Astrocyte (in vitro differentiated cells and primary cell): ENCODE data around the gene RNF111. TPM values are rescaled to one million over a fixed set of nuclear protein-coding genes. Genes with fewer than 3 reads are reported as not detected.

Experiments used
- DNase-seq: peaks from one replicate; pipeline ENCODE4 v3.0.0-alpha.2; 2010; ENCODE audit warnings: low read depth
- FAIRE-seq: peaks from 2 replicates; lab custom pipeline; 2011; peaks lifted over from hg19 to GRCh38; lab: Jason Lieb, UNC
- H2AFZ ChIP-seq: 2 replicates; pipeline ENCODE4 v1.6.0; 2012; ENCODE audit warnings: low read depth, low read length, inconsistent platforms
- H3K27ac ChIP-seq: 2 replicates; pipeline ENCODE4 v1.5.1; 2011; ENCODE audit warnings: low read depth, low read length, inconsistent platforms
- H3K27me3 ChIP-seq: 2 replicates; pipeline ENCODE4 v1.6.0; 2011; ENCODE audit warnings: low read length, inconsistent platforms; ENCODE audit not compliant: insufficient read depth
- H3K36me3 ChIP-seq: 2 replicates; pipeline ENCODE4 v1.5.1; 2011; ENCODE audit warnings: low read length, inconsistent platforms; ENCODE audit not compliant: insufficient read depth
- H3K4me1 ChIP-seq: 2 replicates; pipeline ENCODE4 v1.5.1; 2011; ENCODE audit warnings: low read length, inconsistent platforms; ENCODE audit not compliant: insufficient read depth
- H3K4me2 ChIP-seq: 2 replicates; pipeline ENCODE4 v1.6.0; 2012; ENCODE audit warnings: low read length, inconsistent platforms
- H3K4me3 ChIP-seq: 2 replicates; pipeline ENCODE4 v1.5.1; 2011; ENCODE audit warnings: low read depth, mild to moderate bottlenecking, low read length, inconsistent platforms; ENCODE audit not compliant: insufficient read depth
- H3K79me2 ChIP-seq: 2 replicates; pipeline ENCODE4 v1.6.0; 2012; ENCODE audit warnings: mild to moderate bottlenecking, low read length, inconsistent platforms; ENCODE audit not compliant: insufficient read depth
- H3K9ac ChIP-seq: 2 replicates; pipeline ENCODE4 v1.6.0; 2012; ENCODE audit warnings: mild to moderate bottlenecking, low read length, inconsistent platforms
- H3K9me3 ChIP-seq: 2 replicates; pipeline ENCODE4 v1.5.1; 2012; ENCODE audit warnings: low read depth, mild to moderate bottlenecking, low read length, inconsistent platforms; ENCODE audit not compliant: insufficient read depth
- H4K20me1 ChIP-seq: 2 replicates; pipeline ENCODE4 v1.6.0; 2012; ENCODE audit warnings: low read length, inconsistent platforms; ENCODE audit not compliant: insufficient read depth
- H3K27ac Mint-ChIP-seq: one replicate; pipeline ENCODE4 v1.8.0; 2021; ENCODE audit warnings: mild to moderate bottlenecking, mixed read lengths; ENCODE audit not compliant: unreplicated experiment
- H3K27me3 Mint-ChIP-seq: one replicate; pipeline ENCODE4 v1.8.0; 2021; ENCODE audit warnings: low read depth, mixed read lengths; ENCODE audit not compliant: unreplicated experiment
- H3K36me3 Mint-ChIP-seq: one replicate; pipeline ENCODE4 v1.8.0; 2021; ENCODE audit warnings: low read depth, mixed read lengths; ENCODE audit not compliant: unreplicated experiment
- H3K4me1 Mint-ChIP-seq: one replicate; pipeline ENCODE4 v1.8.0; 2021; ENCODE audit warnings: low read depth, mixed read lengths; ENCODE audit not compliant: unreplicated experiment
- H3K4me3 Mint-ChIP-seq: one replicate; pipeline ENCODE4 v1.8.0; 2021; ENCODE audit warnings: mild to moderate bottlenecking, moderate library complexity, mixed read lengths; ENCODE audit not compliant: unreplicated experiment
- H3K9me3 Mint-ChIP-seq: one replicate; pipeline ENCODE4 v1.8.0; 2021; ENCODE audit warnings: mild to moderate bottlenecking, mixed read lengths; ENCODE audit not compliant: unreplicated experiment
- CTCF ChIP-seq: IDR thresholded peaks from 2 replicates; pipeline ENCODE4 v1.5.1; 2011; ENCODE audit warnings: low read depth, mild to moderate bottlenecking, inconsistent platforms, low read length, moderate library complexity; ENCODE audit not compliant: insufficient read depth
- EZH2 ChIP-seq: IDR thresholded peaks from 2 replicates; pipeline ENCODE4 v1.6.1; 2012; ENCODE audit warnings: mild to moderate bottlenecking, low read length, inconsistent platforms; ENCODE audit not compliant: insufficient read depth
- total RNA-seq: library from RNA; stranded (reverse); gene quantifications from 2 replicates; pipeline ENCODE4 v1.2.1, GENCODE V29; 2021

Gene RNF111
- total RNA-seq, 1 donor from 2014 or later, result 44.1 TPM

DNA sequence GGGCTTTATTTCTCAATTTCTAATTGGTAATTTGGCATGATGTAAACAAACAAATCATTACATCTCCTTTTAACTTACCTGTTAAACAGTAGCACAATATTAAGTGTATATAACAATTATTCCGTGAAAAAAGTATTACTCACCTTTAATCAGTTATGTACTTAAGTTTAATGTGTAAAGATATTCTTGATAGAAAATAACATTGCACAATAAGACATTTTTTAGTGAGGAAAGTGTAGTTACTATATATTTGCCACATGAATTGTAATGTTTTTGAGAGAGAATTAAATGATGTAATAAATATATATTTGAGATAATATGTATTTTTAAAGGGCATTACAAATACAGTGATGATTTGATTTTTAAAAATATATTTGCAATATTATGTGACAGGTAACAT is 106.6 kb downstream of the RNF111 start:
- Histone ChIP-seq H3K27ac (no peak overlapping the region), H3K9ac (no peak overlapping the region), H2AFZ (no peak overlapping the region), H3K9me3 (no peaks in the 10 kb centered on the region), H3K4me2 (no peak overlapping the region), H3K4me1 (no peaks in the 10 kb centered on the region), H4K20me1 (no peaks in the 10 kb centered on the region), H3K79me2 (no peaks in the 10 kb centered on the region), H3K4me3 (no peak overlapping the region), H3K36me3 (peaks cover 44% of the 10 kb centered on the region), H3K27me3 (no peaks in the 10 kb centered on the region)
- TF ChIP-seq EZH2 (no peak), CTCF (no peak)
- FAIRE-seq (no peak), DNase-seq (no peak)
- no peaks in the 10 kb centered on the region for H3K36me3 Mint-ChIP-seq
- no peaks in the 10 kb centered on the region for H3K9me3 Mint-ChIP-seq
- no peaks in the 10 kb centered on the region for H3K4me1 Mint-ChIP-seq
- no peak overlapping the region for H3K4me3 Mint-ChIP-seq
- no peak overlapping the region for H3K27ac Mint-ChIP-seq
- no peaks in the 10 kb centered on the region for H3K27me3 Mint-ChIP-seq

GRCh38 chr15:59096429-59096828 is 109.0 kb downstream of the RNF111 start:
- DNase-seq, result no peak
- no peak overlapping the region for H3K4me2 ChIP-seq
- H4K20me1 ChIP-seq, result no peaks in the 10 kb centered on the region
- no peak overlapping the region for H3K27ac ChIP-seq
- Mint-ChIP-seq H3K27ac (no peak overlapping the region), H3K4me1 (no peaks in the 10 kb centered on the region), H3K4me3 (no peak overlapping the region), H3K27me3 (no peaks in the 10 kb centered on the region), H3K36me3 (no peaks in the 10 kb centered on the region), H3K9me3 (no peaks in the 10 kb centered on the region)
- H2AFZ ChIP-seq, result no peak overlapping the region
- H3K9me3 ChIP-seq, result no peaks in the 10 kb centered on the region
- FAIRE-seq, result no peak
- no peaks in the 10 kb centered on the region for H3K27me3 ChIP-seq
- no peak overlapping the region for H3K4me3 ChIP-seq
- no peak overlapping the region for H3K9ac ChIP-seq
- H3K36me3 ChIP-seq, result peaks cover 43% of the 10 kb centered on the region
- no peak for TF ChIP-seq EZH2
- no peak for TF ChIP-seq CTCF
- no peaks in the 10 kb centered on the region for H3K79me2 ChIP-seq
- no peaks in the 10 kb centered on the region for H3K4me1 ChIP-seq

GRCh38 chr15:59099162-59099685 is 111.8 kb downstream of the RNF111 start:
- H3K4me2 ChIP-seq, result no peak overlapping the region
- H4K20me1 ChIP-seq, result no peaks in the 10 kb centered on the region
- FAIRE-seq, result no peak
- no peaks in the 10 kb centered on the region for H3K27me3 ChIP-seq
- H3K36me3 ChIP-seq, result peaks cover 33% of the 10 kb centered on the region
- H3K4me3 ChIP-seq, result no peak overlapping the region
- Mint-ChIP-seq H3K9me3 (no peaks in the 10 kb centered on the region), H3K36me3 (no peaks in the 10 kb centered on the region), H3K27me3 (no peaks in the 10 kb centered on the region), H3K4me1 (no peaks in the 10 kb centered on the region), H3K4me3 (no peak overlapping the region), H3K27ac (no peak overlapping the region)
- no peak overlapping the region for H2AFZ ChIP-seq
- H3K4me1 ChIP-seq, result no peaks in the 10 kb centered on the region
- no peak for DNase-seq
- no peak overlapping the region for H3K27ac ChIP-seq
- no peak overlapping the region for H3K9ac ChIP-seq
- no peaks in the 10 kb centered on the region for H3K79me2 ChIP-seq
- TF ChIP-seq CTCF (no peak), EZH2 (no peak)
- no peaks in the 10 kb centered on the region for H3K9me3 ChIP-seq
